ENCODE data around the gene PCCA. TPM values are rescaled to one million over a fixed set of nuclear protein-coding genes. Genes with fewer than 3 reads are reported as not detected.

Gene PCCA
- total and polyA plus RNA-seq, 2 donors (not counting 3 experiments of a cell fraction or from before 2014, with no cell fraction given): 5.7 to 20.2 TPM

DNA sequence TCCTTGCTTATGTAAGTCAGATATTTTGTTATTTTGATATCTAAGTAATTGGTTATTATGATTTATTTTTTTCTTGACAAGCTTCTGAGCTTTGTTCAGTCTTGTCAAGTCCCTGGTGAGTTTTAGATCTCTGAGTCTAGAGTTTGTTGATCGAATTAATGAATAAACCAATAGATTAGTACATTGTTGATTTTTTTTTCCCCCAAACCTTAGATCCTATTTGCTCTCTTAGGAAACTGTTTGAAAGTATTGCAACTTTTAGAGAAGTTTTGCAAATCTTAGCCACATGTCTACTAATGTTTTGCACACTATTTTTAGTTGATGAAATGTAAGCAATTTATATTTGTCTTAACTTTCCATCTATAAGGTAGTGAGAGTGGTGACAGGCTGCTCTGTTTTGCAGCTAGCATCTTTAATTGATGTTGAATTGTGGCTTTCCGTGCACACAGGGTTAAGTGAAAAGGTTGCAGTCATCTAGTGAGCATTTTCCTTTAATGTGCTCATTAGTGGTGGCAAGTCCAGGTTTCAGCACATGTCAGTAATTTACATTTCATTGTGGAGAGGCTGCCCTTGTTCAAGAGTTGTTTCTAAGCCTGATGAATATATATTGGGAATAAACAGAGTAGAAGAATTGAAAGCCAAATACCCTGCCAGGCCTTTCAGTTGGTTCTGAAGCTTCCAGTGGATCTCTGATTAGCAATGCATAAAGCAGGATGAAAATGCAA lies 86.3 kb downstream of the PCCA start:
- no peak for FAIRE-seq
- Histone ChIP-seq H3K27ac (ENCODE audit: insufficient read depth, low read depth, low read length) (no peak overlapping the region), H3K9me1 (replicated peaks; ENCODE audit: control insufficient read depth, extremely low read depth, insufficient read depth, low read length) (no peaks in the 10 kb centered on the region), H3K9me3 (replicated peaks; ENCODE audit: control insufficient read depth, insufficient read depth, low read length) (no peaks in the 10 kb centered on the region), H3K4me2 (ENCODE audit: insufficient read depth, low read length) (no peak overlapping the region), H3K36me3 (ENCODE audit: control insufficient read depth in 2 of 2, extremely low read depth in 1 of 2, insufficient read depth in 2 of 2, low read length in 2 of 2) (no peaks in the 10 kb centered on the region), H3K9ac (replicated peaks; ENCODE audit: extremely low read depth, insufficient read depth, low read length) (no peak overlapping the region), H3K27me3 (ENCODE audit: control insufficient read depth in 2 of 2, insufficient read depth in 2 of 2, low read length in 2 of 2) (no peaks in the 10 kb centered on the region), H4K20me1 (replicated peaks; ENCODE audit: control insufficient read depth, extremely low read depth, insufficient read depth, low read length) (peaks cover 3% of the 10 kb centered on the region), H2AFZ (ENCODE audit: low read depth, low read length) (no peak overlapping the region), H3K4me1 (ENCODE audit: control insufficient read depth, extremely low read depth, insufficient read depth, low read length) (no peaks in the 10 kb centered on the region), H3K79me2 (ENCODE audit: control insufficient read depth, insufficient read depth, low read length) (no peaks in the 10 kb centered on the region), H3K4me3 (replicated peaks in 1 of 3; ENCODE audit: insufficient read depth in 1 of 3, low read depth in 1 of 3, low read length in 3 of 3) (no peak overlapping the region)
- TF ChIP-seq EZH2 (IDR thresholded peaks at IDR 0.05; ENCODE audit: borderline replicate concordance, low read depth, low read length, severe bottlenecking): no peak
- TF ChIP-seq, protein P1, sequence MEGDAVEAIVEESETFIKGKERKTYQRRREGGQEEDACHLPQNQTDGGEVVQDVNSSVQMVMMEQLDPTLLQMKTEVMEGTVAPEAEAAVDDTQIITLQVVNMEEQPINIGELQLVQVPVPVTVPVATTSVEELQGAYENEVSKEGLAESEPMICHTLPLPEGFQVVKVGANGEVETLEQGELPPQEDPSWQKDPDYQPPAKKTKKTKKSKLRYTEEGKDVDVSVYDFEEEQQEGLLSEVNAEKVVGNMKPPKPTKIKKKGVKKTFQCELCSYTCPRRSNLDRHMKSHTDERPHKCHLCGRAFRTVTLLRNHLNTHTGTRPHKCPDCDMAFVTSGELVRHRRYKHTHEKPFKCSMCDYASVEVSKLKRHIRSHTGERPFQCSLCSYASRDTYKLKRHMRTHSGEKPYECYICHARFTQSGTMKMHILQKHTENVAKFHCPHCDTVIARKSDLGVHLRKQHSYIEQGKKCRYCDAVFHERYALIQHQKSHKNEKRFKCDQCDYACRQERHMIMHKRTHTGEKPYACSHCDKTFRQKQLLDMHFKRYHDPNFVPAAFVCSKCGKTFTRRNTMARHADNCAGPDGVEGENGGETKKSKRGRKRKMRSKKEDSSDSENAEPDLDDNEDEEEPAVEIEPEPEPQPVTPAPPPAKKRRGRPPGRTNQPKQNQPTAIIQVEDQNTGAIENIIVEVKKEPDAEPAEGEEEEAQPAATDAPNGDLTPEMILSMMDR (IDR thresholded peaks at IDR 0.05; ENCODE audit: extremely low read depth in 1 of 2, insufficient read depth in 1 of 2, low read depth in 1 of 2, low read length in 2 of 2): no peak
- TF ChIP-seq, protein P2, sequence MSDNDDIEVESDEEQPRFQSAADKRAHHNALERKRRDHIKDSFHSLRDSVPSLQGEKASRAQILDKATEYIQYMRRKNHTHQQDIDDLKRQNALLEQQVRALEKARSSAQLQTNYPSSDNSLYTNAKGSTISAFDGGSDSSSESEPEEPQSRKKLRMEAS (IDR thresholded peaks at IDR 0.05; ENCODE audit: insufficient read depth, insufficient read length): no peak
- no peak for TF ChIP-seq FOS (IDR thresholded peaks at IDR 0.05; ENCODE audit: borderline replicate concordance, insufficient read depth, low read length)
- no peak for TF ChIP-seq GATA2 (IDR thresholded peaks at IDR 0.05; ENCODE audit: insufficient read depth, insufficient read length, low read depth, low read length)
- DNase-seq (ENCODE audit: low read depth, low spot score): no peak
- ChIA-PET POLR2A (interaction anchor here (0.5 kb wide), 1 partner anchor 60 kb away, joined by 3 read pairs; no protein-coding TSS in a partner anchor), CTCF (interaction anchor here (0.6 kb wide), 1 partner anchor 435 kb away, joined by 3 read pairs; no protein-coding TSS in a partner anchor)
- dilution Hi-C loops (cut with MboI; ENCODE audit: extremely low pct_ligation_motif_present, low sequenced_read_pairs): no loop called here
- BruUV-seq (replicated peaks): no TSS peak
- intact Hi-C loops (cut with micrococcal nuclease): no loop called here
